ENCODE measurements around the gene SPACA5.
"Not testable (repeated sequence)": the region's sequence is repeated elsewhere in the genome, so short reads cannot be mapped to it uniquely, and the experiment has no call there.

DNA sequence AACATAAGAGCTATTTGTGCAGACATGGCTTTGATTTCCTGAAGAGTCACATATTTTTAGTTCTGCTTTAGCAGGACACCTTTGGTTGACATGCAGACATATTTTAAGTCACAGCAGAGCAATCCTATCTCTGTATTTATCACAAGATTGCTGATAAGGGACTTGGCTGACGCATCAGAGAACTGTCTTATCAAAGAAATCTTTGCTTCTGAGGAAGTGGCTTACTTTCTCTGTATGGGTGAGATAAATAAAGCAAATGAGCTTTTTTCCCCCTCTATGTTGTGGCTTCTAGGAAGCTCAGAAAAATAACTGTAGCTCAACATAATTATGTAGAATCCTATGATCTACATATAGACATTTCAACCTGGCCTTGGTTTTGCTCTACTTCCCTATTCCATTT lies 13.1 kb downstream of the SPACA5 start:
- TF ChIP-seq, protein P1, sequence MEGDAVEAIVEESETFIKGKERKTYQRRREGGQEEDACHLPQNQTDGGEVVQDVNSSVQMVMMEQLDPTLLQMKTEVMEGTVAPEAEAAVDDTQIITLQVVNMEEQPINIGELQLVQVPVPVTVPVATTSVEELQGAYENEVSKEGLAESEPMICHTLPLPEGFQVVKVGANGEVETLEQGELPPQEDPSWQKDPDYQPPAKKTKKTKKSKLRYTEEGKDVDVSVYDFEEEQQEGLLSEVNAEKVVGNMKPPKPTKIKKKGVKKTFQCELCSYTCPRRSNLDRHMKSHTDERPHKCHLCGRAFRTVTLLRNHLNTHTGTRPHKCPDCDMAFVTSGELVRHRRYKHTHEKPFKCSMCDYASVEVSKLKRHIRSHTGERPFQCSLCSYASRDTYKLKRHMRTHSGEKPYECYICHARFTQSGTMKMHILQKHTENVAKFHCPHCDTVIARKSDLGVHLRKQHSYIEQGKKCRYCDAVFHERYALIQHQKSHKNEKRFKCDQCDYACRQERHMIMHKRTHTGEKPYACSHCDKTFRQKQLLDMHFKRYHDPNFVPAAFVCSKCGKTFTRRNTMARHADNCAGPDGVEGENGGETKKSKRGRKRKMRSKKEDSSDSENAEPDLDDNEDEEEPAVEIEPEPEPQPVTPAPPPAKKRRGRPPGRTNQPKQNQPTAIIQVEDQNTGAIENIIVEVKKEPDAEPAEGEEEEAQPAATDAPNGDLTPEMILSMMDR (CRISPR knock-in tag; IDR thresholded peaks at IDR 0.05) = not testable (repeated sequence)
- not testable (repeated sequence) for TF ChIP-seq ZFP90 (CRISPR knock-in tag; IDR thresholded peaks at IDR 0.05; ENCODE audit: borderline replicate concordance)
- TF ChIP-seq, protein P2, sequence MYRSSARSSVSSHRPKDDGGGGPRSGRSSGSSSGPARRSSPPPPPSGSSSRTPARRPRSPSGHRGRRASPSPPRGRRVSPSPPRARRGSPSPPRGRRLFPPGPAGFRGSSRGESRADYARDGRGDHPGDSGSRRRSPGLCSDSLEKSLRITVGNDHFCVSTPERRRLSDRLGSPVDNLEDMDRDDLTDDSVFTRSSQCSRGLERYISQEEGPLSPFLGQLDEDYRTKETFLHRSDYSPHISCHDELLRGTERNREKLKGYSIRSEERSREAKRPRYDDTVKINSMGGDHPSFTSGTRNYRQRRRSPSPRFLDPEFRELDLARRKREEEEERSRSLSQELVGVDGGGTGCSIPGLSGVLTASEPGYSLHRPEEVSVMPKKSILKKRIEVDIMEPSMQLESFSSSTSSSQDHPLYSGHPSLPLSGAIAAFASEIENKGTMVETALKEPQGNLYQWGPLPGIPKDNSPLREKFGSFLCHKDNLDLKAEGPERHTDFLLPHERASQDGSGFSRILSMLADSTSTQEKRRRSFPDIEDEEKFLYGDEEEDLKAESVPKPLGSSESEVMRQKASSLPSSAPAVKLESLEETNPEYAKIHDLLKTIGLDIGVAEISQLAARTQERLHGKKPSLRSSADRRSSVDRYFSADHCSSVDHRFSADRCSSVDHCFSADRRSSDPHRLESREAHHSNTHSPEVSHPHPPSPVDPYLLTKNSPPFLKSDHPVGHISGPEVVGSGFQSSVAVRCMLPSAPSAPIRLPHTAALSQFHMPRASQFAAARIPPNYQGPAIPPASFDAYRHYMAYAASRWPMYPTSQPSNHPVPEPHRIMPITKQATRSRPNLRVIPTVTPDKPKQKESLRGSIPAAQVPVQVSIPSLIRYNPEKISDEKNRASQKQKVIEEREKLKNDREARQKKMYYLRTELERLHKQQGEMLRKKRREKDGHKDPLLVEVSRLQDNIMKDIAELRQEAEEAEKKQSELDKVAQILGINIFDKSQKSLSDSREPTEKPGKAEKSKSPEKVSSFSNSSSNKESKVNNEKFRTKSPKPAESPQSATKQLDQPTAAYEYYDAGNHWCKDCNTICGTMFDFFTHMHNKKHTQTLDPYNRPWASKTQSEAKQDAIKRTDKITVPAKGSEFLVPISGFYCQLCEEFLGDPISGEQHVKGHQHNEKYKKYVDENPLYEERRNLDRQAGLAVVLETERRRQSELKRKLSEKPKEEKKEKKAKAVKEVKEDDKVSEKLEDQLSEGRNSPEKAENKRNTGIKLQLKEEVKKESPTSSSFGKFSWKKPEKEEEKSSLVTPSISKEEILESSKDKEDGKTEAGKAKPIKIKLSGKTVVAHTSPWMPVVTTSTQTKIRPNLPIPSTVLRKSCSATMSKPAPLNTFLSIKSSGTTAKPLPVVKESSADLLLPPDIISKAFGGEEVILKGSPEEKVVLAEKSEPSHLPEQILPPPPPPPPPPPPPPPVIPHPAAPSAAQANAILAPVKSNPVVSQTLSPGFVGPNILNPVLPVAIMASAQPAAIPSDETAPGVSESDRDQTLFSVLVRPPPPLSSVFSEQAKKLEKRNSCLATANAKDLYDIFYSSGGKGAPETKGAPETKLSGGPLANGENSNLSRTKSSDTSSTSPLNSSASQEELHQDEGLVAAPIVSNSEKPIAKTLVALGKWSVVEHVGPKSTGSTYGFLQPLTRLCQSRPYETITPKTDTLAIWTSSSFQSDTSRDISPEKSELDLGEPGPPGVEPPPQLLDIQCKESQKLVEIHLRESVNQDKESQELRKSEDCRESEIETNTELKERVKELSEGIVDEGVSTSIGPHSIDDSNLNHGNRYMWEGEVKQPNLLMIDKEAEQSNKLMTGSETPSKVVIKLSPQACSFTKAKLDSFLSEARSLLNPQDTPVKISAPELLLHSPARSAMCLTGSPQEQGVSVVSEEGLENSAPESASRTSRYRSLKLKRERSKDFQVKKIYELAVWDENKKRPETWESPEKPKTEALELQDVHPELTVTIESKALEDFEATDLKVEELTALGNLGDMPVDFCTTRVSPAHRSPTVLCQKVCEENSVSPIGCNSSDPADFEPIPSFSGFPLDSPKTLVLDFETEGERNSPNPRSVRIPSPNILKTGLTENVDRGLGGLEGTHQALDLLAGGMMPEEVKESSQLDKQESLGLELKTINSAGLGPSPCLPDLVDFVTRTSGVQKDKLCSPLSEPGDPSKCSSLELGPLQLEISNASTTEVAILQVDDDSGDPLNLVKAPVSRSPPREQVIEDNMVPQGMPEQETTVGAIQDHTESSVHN (CRISPR knock-in tag; IDR thresholded peaks at IDR 0.05) = not testable (repeated sequence)
